K562 (cell line): ENCODE results near the gene NMT1. TPM values are rescaled to one million over a fixed set of nuclear protein-coding genes. Genes with fewer than 3 reads are reported as not detected.

Experiments
- BHLHE40 ChIP-seq: IDR thresholded peaks from 2 replicates; pipeline ENCODE4 v1.6.1; 2011; ENCODE audit warnings: low read length, improper control_type of control experiment
- CBX1 ChIP-seq: sonication (generic); IDR thresholded peaks from 2 replicates; pipeline ENCODE4 v1.6.1; 2016; ENCODE audit warnings: antibody characterized with exemption, low read depth, mild to moderate bottlenecking
- E2F3 ChIP-seq: fragments of 250-450 bp; sonication (Bioruptor Pico); IDR thresholded peaks from 2 replicates; pipeline ENCODE4 v1.4.0; 2020; ENCODE audit warnings: mild to moderate bottlenecking
- ESRRB ChIP-seq: fragments of 250-450 bp; sonication (Bioruptor Pico); IDR thresholded peaks from 2 replicates; pipeline ENCODE4 v1.5.0; 2020; ENCODE audit warnings: mild to moderate bottlenecking, moderate library complexity, borderline replicate concordance
- FOXP4 ChIP-seq: sonication (generic); formaldehyde crosslinking; IDR thresholded peaks from 2 replicates; pipeline ENCODE4 v1.8.0; 2022; ENCODE audit warnings: mild to moderate bottlenecking, missing genetic modification reagents, borderline replicate concordance
- GABPB2 ChIP-seq: fragments of 250-450 bp; sonication (Bioruptor Pico); conservative IDR thresholded peaks from 2 replicates; pipeline ENCODE4 v1.5.1; 2021; ENCODE audit warnings: mild to moderate bottlenecking
- HNRNPLL ChIP-seq: fragments of 200-400 bp; formaldehyde crosslinking; IDR thresholded peaks from 2 replicates; pipeline ENCODE4 v1.6.1; 2017; ENCODE audit warnings: low read length, low read depth, mild to moderate bottlenecking; ENCODE audit not compliant: poor library complexity, severe bottlenecking
- NFIC ChIP-seq: fragments of 450-650 bp; IDR thresholded peaks from 2 replicates; pipeline ENCODE4 v1.6.1; 2017; ENCODE audit warnings: mild to moderate bottlenecking, inconsistent platforms
- PTBP1 ChIP-seq: fragments of 200-400 bp; formaldehyde crosslinking; IDR thresholded peaks from 2 replicates; pipeline ENCODE4 v1.6.1; 2017; ENCODE audit warnings: low read depth, low read length
- TAF9B ChIP-seq: fragments of 450-650 bp; IDR thresholded peaks from 2 replicates; pipeline ENCODE4 v1.6.1; 2018; ENCODE audit warnings: mild to moderate bottlenecking; ENCODE audit not compliant: partially characterized antibody
- ZNF407 ChIP-seq: fragments of 450-650 bp; IDR thresholded peaks from 2 replicates; pipeline ENCODE4 v1.6.1; 2016; ENCODE audit warnings: low read depth
- ZNF589 ChIP-seq: fragments of 200-800 bp; sonication (Bioruptor generic); IDR thresholded peaks from 2 replicates; pipeline ENCODE4 v1.6.1; 2016; ENCODE audit warnings: low read depth, missing genetic modification characterization, missing compliant biosample characterization
- ZNF75A ChIP-seq: fragments of 450-650 bp; formaldehyde crosslinking; IDR thresholded peaks from 2 replicates; pipeline ENCODE4 v1.4.0; 2020; ENCODE audit warnings: mild to moderate bottlenecking
- polyA plus RNA-seq, 8 experiments: library from polyadenylated mRNA; depleted of rRNA in 4 of 8; stranded (reverse) in 5 of 8; unstranded in 3 of 8; fragments of >200 nt; fragmentation: Nextera tagmentation in 2 of 8; fragmentation: Illumina TruSeq in 1 of 8; extraction: Ambion mirVana in 2 of 8; extraction: Trizol in 1 of 8; gene quantifications; 2 replicates each; pipeline versions ENCODE4 v1.2.1 to v1.2.3, GENCODE V29; 2011 to 2014; ENCODE audit warnings: inconsistent platforms in 1 of 8, missing spikeins in 1 of 8
- total RNA-seq, 7 experiments: library from RNA; depleted of rRNA in 6 of 7; stranded (reverse); fragments of >200 nt in 6 of 7; fragmentation: Illumina TruSeq in 2 of 7; extraction: Trizol in 2 of 7; gene quantifications; 2 replicates each; pipeline versions ENCODE4 v1.2.1 to v1.2.3, GENCODE V29; 2011 to 2021; ENCODE audit warnings: low replicate concordance in 1 of 7
- TF ChIP-seq, protein P1 (sequence below): sonication (generic); formaldehyde crosslinking; IDR thresholded peaks from 2 replicates; pipeline ENCODE4 v1.8.1; 2023; ENCODE audit warnings: mild to moderate bottlenecking, missing genetic modification reagents

The NMT1 gene
- total and polyA plus RNA-seq, 9 of the 15 experiments (the other 6 are each of a cell fraction or from before 2014, with no cell fraction given) = 86.7 to 569 (median 213) TPM

DNA sequence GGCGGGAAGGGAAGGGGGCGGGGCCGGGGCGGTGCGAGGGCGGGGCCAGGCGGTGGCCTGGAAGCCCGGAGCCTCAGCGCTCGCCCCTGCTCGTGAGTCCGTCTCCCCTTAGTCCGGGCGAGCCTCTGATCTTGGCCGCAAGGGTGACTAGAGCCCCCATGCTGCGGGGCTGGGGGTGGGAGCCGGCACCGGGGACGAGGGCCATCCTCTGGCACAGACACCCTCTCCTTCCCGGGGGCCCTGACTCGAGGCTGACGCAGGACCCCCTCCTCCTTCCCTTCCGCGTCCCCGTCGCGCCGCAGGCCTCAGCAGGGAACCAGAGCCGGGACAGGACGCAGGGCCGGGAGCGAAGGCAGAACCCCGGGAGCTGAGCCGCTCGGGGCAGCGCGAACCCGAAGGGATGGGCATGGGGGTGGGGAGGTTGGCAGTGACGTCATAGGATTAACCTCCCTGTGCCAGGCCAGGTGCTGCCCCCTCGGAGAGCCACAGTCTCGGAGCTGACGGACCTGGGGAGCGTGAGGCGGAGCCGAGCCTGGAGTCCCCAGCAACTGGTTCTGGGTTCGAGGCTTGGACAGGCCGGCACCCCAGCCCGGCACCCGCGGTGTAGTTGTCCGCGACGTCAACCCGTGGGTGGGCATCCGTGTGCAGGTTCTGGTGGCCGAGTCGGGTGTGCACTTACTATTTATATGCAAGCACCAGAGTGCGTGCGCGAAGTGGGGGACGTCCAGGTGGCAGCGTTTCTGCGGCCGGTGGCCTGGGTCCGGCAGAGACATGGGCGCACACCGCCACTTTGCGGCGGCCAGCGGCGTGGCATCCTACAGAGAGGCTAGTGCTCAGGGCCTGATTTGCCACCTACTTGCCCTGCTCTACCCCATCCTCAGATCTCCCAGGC is 71.7 kb downstream of the NMT1 start (continued):
- TF ChIP-seq ZNF407 (no peak), NFIC (0 out of 2 replicates have a peak, but pooled peaks have one; percentile 9), BHLHE40 (0 out of 2 replicates have a peak, but pooled peaks have one; percentile 19), ZNF589 (no peak), HNRNPLL (no peak), E2F3 (no peak), GABPB2 (CRISPR knock-in tag) (no peak), FOXP4 (CRISPR knock-in tag) (no peak), TAF9B (no peak), ESRRB (CRISPR knock-in tag) (no peak), ZNF75A (CRISPR knock-in tag) (no peak), PTBP1 (no peak), CBX1 (peak; percentile 81; the same call in 1 of the 2 replicates)
- TF ChIP-seq, protein P1, sequence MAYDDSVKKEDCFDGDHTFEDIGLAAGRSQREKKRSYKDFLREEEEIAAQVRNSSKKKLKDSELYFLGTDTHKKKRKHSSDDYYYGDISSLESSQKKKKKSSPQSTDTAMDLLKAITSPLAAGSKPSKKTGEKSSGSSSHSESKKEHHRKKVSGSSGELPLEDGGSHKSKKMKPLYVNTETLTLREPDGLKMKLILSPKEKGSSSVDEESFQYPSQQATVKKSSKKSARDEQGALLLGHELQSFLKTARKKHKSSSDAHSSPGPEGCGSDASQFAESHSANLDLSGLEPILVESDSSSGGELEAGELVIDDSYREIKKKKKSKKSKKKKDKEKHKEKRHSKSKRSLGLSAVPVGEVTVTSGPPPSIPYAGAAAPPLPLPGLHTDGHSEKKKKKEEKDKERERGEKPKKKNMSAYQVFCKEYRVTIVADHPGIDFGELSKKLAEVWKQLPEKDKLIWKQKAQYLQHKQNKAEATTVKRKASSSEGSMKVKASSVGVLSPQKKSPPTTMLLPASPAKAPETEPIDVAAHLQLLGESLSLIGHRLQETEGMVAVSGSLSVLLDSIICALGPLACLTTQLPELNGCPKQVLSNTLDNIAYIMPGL (CRISPR knock-in tag) = no peak
